ENCODE measurements around the gene PLXDC2.

The PLXDC2 gene

GRCh38 chr10:20298417-20298816, 482.2 kb downstream of the PLXDC2 start:
- TF ChIP-seq ZSCAN4 (tag by site-specific recombination; IDR thresholded peaks at IDR 0.05) (no peak), ZNF266 (tag by site-specific recombination; IDR thresholded peaks at IDR 0.05; ENCODE audit: low read depth) (no peak), ZSCAN16 (tag by site-specific recombination; IDR thresholded peaks at IDR 0.05) (no peak), INSM2 (tag by site-specific recombination; IDR thresholded peaks at IDR 0.05) (no peak), ZNF549 (tag by site-specific recombination; IDR thresholded peaks at IDR 0.05) (no peak), ZNF513 (tag by site-specific recombination; IDR thresholded peaks at IDR 0.05) (no peak), ZNF324 (tag by site-specific recombination; IDR thresholded peaks at IDR 0.05) (no peak), ZBTB17 (tag by site-specific recombination; IDR thresholded peaks at IDR 0.05) (no peak), ZNF558 (tag by site-specific recombination; IDR thresholded peaks at IDR 0.05) (no peak), MEIS1 (CRISPR knock-in tag; IDR thresholded peaks at IDR 0.05; ENCODE audit: borderline replicate concordance) (no peak), OVOL3 (tag by site-specific recombination; IDR thresholded peaks at IDR 0.05) (no peak), ZNF19 (tag by site-specific recombination; IDR thresholded peaks at IDR 0.05; ENCODE audit: low read depth) (no peak)
- ChIA-PET POLR2A (no interaction called here), CTCF (interaction anchor here (0.6 kb wide), 1 partner anchor 676 kb away, joined by 4 read pairs; no protein-coding TSS in a partner anchor)
- Histone ChIP-seq H3K27ac (ENCODE audit: extremely low read depth, low read depth, low read length) (no peak overlapping the region), H3K9me3 (ENCODE audit: control insufficient read depth, insufficient read depth, low read depth, low read length) (no peaks in the 10 kb centered on the region; the same call in 1 of the 2 replicates), H3K36me3 (ENCODE audit: control insufficient read depth in 2 of 2, insufficient read depth in 1 of 2, low read length in 2 of 2) (no peaks in the 10 kb centered on the region), H3K4me3 (ENCODE audit: low read depth, low read length) (no peak overlapping the region), H3K4me1 (ENCODE audit: control insufficient read depth, insufficient read depth, low read length) (no peaks in the 10 kb centered on the region)

GRCh38 chr10:20299034-20299736, 483.0 kb downstream of the PLXDC2 start:
- ChIA-PET CTCF (interaction anchor here (0.6 kb wide), 1 partner anchor 677 kb away, joined by 4 read pairs; no protein-coding TSS in a partner anchor), POLR2A (no interaction called here)
- Histone ChIP-seq H3K4me1 (ENCODE audit: control insufficient read depth, insufficient read depth, low read length) (no peaks in the 10 kb centered on the region), H3K4me3 (ENCODE audit: low read depth, low read length) (no peak overlapping the region), H3K9me3 (ENCODE audit: control insufficient read depth, insufficient read depth, low read depth, low read length) (no peaks in the 10 kb centered on the region; the same call in 1 of the 2 replicates), H3K27ac (ENCODE audit: extremely low read depth, low read depth, low read length) (no peak overlapping the region), H3K36me3 (ENCODE audit: control insufficient read depth in 2 of 2, insufficient read depth in 1 of 2, low read length in 2 of 2) (no peaks in the 10 kb centered on the region)
- TF ChIP-seq ZBTB44 (tag by site-specific recombination; IDR thresholded peaks at IDR 0.05) (no peak), PRDM10 (tag by site-specific recombination; IDR thresholded peaks at IDR 0.05) (no peak), ZNF433 (tag by site-specific recombination; IDR thresholded peaks at IDR 0.05; ENCODE audit: low read depth) (no peak), ZNF140 (tag by site-specific recombination; IDR thresholded peaks at IDR 0.05) (no peak), ZSCAN18 (tag by site-specific recombination; IDR thresholded peaks at IDR 0.05) (no peak), ZNF585B (tag by site-specific recombination; IDR thresholded peaks at IDR 0.05) (no peak), WT1 (tag by site-specific recombination; IDR thresholded peaks at IDR 0.05) (no peak), ATF2 (tag by site-specific recombination; IDR thresholded peaks at IDR 0.05; ENCODE audit: low read depth) (no peak), ZNF274 (IDR thresholded peaks at IDR 0.05; ENCODE audit: low read length) (no peak), ZNF274 (tag by site-specific recombination; IDR thresholded peaks at IDR 0.05; ENCODE audit: borderline replicate concordance) (no peak)
